ENCODE measurements around the gene SLC22A17.

SLC22A17 gene

DNA sequence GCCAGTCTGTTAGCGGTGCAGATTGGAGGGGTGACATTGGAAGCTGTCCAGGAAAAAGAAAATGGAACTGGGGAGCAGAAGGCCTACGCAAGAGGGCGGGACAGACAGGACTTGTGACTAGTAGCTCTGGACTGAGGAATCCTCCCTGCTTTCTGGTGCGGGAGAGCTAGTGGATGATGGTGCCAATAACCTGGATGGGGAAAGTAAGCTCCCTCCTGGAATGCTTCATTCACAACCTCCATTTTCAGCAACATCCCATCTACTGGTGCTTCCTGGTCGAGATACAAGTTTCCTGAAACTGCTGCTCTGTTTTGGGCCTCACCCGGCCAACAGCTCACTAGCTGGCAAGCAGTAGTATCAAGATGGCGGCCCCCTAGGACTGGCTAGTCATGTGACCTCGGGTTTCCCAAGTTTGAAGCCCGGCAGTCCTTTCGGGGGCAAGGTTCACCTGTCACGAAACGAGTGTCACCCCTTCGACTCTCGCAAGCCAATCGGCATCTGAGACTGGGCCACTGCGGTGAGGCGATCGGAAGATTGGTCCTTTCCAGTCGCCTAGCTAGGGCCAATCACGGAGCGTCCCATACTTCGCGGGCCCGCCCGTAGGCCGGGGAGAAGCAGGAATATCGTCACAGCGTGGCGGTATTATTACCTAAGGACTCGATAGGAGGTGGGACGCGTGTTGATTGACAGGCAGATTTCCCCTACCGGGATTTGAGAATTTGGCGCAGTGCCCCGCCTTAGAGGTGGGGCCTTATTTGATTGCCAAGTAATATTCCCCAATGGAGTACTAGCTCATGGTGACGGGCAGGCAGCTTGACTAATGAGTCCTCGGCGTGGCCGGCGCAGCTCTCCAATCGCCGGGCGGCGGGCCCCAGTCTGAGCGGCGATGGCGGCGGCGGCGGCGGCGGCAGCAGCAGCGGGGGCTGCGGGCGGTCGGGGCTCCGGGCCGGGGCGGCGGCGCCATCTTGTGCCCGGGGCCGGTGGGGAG is 31.8 kb downstream of the SLC22A17 start, which contains the start of gene PABPN1:
PABPN1 (plus strand) TSS at position 874 of the 988 bp plus-strand sequence; CDS start at position 887, 13 bp downstream.
- peak; percentile 100 for DNase-seq (ENCODE audit: low read depth)
- TF ChIP-seq, protein P1, sequence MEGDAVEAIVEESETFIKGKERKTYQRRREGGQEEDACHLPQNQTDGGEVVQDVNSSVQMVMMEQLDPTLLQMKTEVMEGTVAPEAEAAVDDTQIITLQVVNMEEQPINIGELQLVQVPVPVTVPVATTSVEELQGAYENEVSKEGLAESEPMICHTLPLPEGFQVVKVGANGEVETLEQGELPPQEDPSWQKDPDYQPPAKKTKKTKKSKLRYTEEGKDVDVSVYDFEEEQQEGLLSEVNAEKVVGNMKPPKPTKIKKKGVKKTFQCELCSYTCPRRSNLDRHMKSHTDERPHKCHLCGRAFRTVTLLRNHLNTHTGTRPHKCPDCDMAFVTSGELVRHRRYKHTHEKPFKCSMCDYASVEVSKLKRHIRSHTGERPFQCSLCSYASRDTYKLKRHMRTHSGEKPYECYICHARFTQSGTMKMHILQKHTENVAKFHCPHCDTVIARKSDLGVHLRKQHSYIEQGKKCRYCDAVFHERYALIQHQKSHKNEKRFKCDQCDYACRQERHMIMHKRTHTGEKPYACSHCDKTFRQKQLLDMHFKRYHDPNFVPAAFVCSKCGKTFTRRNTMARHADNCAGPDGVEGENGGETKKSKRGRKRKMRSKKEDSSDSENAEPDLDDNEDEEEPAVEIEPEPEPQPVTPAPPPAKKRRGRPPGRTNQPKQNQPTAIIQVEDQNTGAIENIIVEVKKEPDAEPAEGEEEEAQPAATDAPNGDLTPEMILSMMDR (IDR thresholded peaks at IDR 0.05; ENCODE audit: control insufficient read depth, insufficient read depth, low read depth, low read length, missing control alignments): no peak
- peak within 1 kb of the TSS; percentile 72 for H3K4me3 ChIP-seq (ENCODE audit: control insufficient read depth, low read depth, low read length)

DNA sequence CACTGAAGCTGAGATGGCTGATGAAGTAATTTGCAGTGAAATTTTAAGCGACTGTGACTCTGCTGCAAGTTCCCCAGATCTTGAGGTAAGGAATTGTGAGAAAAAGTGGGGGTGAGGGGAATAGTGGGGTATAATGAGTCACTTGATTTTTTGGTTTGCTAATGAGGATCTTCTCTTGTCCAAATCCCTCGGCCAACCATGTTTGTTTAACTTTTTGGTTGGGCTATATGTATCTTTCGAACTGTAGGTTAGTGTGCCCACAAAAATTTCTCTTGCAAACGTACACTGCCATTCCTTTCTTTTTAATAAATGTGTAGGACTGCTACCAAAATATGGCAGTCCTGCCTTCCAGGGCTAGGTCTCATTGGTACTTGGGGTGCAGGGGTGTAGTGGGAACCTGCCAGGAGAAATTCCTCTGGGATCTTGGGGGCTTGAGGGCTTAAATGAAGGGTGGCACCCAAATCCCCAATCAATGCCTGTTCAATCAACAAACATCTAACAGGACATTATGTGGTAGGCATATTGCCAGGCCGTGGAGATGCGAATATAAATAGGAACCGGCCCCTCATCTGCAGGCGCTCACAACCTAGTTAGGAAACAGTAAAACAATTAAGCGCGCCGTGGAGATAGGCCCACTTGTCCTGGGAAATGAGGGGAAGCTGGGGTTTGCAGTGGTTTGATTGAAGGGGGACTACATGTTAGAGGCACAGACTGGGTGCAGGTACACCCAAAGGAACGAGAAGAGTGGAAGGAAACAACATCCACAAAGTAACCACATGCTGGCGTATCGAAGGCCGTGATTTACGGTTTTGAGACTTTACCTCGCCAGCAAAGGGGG is 32.7 kb downstream of the SLC22A17 start:
- TF ChIP-seq, protein P1 (IDR thresholded peaks at IDR 0.05; ENCODE audit: control insufficient read depth, insufficient read depth, low read depth, low read length, missing control alignments): no peak
- no peak for DNase-seq (ENCODE audit: low read depth)
- H3K4me3 ChIP-seq (ENCODE audit: control insufficient read depth, low read depth, low read length): no peak overlapping the region

DNA sequence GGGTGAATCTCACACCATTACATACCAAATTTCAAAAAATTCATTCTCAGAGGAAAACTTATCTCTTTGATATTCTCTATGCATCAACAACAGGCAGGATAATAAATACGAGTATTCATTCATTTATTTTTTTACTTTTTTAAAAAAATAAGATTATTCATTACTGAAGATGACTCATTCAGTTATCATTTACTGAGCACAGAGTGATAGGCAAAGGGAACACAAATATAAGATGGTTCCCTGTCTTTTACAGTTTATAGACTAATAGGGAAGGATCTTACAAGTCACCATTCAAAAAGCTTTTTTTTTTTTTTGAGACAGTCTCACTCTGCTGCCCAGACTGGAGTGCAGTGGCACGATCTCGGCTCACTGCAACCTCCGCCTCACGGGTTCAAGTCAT is 36.4 kb downstream of the SLC22A17 start:
- TF ChIP-seq, protein P1 (IDR thresholded peaks at IDR 0.05; ENCODE audit: control insufficient read depth, insufficient read depth, low read depth, low read length, missing control alignments): no peak
- H3K4me3 ChIP-seq (ENCODE audit: control insufficient read depth, low read depth, low read length): no peak overlapping the region
- no peak for DNase-seq (ENCODE audit: low read depth)

DNA sequence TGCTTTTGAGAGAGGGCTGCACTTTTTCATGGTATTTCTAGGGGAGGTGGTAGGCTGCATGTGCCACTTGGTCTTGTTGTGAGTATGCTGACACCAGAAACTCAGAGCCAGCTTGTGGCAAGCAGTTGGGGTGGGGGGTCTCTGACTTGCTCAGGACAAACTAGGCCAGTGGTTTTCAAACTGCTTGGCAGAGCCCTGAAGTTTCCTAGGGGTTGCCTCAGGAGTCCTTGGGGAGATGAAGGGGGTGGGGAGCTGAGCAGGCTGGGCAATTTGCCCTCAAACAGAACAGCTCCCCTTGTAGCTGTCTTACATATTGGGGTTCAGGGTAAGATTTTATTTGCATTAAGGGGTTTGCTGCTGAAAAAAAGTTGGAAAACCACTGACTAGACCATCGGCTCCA is 42.1 kb downstream of the SLC22A17 start:
- TF ChIP-seq, protein P1 (IDR thresholded peaks at IDR 0.05; ENCODE audit: control insufficient read depth, insufficient read depth, low read depth, low read length, missing control alignments): no peak
- no peak for DNase-seq (ENCODE audit: low read depth)
- no peak overlapping the region for H3K4me3 ChIP-seq (ENCODE audit: control insufficient read depth, low read depth, low read length)

DNA sequence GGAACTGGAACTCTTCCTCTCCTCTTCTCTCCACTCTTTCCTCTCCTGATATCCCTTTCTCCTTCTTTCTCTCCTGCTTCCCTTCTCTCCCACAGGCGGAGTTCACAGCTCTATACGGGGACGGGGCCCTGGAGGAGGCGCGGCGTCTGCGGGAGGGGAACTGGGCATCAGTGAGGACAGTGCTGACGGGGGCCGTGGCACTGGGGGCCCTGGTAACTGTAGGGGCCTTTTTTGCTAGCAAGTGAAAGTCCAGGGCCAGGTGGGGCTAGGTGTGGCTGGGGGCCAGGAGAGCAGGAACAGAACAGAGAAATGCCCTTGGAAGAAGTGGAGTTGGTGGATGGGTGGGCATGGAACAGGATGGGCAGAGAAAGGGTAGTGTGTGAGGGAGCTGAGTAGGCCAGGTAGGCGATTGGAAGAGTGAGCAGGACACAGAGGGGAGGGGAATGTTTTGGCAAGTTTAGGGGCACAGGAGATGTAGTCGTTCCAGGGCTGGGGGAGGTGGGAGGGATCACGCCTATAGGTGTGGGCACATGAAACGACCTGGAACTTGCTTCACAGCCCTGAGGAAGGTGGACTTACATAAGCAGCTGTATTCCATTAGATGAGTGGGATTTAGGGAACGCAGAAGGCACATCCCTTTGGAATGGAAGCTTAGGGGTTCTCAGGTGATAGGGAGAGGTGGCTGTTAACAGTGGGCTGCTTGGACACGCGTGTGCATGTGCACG is 43.8 kb downstream of the SLC22A17 start:
- H3K4me3 ChIP-seq (ENCODE audit: control insufficient read depth, low read depth, low read length): peak overlapping the region; percentile 72; the same call in 1 of the 2 replicates
- no peak for DNase-seq (ENCODE audit: low read depth)
- TF ChIP-seq, protein P1 (IDR thresholded peaks at IDR 0.05; ENCODE audit: control insufficient read depth, insufficient read depth, low read depth, low read length, missing control alignments): no peak

Data from AG09309 (cell line).